ENCODE results near the gene FXN.
"Not testable (repeated sequence)": the region's sequence is repeated elsewhere in the genome, so short reads cannot be mapped to it uniquely, and the experiment has no call there.

Gene FXN

GRCh38 chr9:69023650-69024049 lies 11.9 kb upstream of the FXN start:
- DNase-seq (ENCODE audit: low read depth in 2 of 3, low spot score in 2 of 3) = no peak

DNA sequence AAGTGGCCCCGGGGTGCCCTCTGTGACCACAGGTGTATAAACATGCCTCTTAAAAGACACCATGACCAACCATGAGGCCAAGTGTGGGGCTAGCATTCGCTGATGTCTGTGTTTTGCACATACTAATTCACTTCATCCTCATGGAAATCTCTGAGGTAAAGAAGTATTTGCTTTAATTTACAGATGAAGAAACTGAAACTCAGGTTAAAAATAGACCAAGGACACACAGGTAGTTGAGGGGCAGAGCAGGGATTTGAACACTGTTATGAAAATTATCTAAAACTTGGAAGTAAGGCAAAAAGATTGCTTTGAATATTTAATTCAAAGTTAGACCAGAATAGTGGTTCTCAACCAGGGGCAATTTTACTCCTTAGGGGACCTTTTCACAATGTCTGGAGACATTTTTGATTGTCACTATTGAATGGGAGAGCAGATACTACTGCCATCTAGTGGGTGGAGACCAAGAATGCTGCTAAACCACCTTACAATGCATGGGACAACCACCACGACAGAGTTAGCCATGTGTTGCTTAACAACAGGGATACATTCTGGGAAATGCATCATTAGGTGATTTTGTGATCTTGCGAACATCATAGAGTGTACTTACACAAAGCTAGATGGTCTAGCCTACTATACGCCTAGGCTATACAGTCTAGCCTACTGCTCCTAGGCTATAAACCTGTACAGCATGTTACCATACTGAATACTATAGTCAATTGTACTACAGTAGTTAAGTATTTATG lies 8.0 kb upstream of the FXN start:
- DNase-seq (ENCODE audit: low read depth in 2 of 3, low spot score in 2 of 3) = peak in 1 of 3 experiments; percentile 16

- DNase-seq (ENCODE audit: low read depth in 2 of 3, low spot score in 2 of 3) = peak in 1 of 3 experiments; percentile 15
Measured at GRCh38 chr9:69028754-69029153, 6.8 kb upstream of the FXN start.

DNA sequence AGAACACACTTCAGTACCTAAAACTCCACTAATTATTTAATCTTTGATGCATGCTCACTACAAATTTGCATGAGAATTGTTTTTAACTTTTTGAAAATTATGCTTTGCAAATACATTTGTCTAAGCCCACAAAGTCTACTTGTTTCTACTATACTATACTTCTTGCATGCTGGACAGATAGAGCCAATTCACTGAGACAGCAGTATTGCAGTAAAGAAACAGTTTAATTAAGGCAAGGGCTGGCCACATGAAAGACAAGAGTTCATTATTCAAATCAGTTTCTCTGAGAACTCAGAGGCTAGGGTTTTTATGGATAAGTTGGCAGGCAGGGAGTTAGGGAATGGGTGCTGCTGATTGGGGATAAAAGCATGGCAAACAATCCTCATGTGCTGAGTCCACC lies 6.0 kb upstream of the FXN start:
- no peak for DNase-seq (ENCODE audit: low read depth in 2 of 3, low spot score in 2 of 3)

DNA sequence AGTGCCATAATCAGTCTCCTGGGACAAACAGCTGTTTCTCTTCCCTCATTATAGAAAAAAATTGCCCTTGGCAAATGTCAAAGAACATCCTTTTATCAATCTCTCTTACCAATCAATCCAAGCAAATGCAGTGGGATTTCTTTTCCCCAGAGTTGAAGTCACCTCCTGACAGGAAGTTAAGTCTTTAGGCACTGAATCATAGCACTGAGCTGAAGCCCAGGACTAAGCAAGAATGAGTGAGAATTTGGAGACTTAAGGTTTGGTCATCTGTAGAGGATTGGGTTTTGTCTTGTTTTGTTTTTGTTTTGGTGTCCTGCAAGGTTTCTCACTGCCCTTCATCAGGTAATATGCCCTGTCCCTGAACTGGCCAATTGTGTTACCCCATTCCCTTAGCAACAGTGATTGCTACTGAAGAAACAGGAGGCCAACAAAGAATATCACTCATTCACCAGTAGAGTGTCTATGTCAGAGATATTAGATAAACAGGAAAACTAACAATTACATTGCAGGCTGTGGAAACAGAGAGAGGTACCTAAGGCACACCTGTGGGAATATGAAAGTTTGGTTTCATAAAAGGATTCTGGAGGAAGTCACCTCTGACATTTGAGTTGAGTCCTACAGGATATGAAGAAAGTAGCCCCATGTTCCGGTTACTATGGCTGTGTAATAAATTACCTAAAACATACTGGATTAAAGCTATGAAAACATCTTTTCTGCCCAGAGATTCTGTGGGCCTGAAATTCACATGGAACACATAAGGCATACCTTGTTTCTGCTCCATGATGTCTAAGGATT lies 4.5 kb upstream of the FXN start:
- no peak for DNase-seq (ENCODE audit: low read depth in 2 of 3, low spot score in 2 of 3)

DNA sequence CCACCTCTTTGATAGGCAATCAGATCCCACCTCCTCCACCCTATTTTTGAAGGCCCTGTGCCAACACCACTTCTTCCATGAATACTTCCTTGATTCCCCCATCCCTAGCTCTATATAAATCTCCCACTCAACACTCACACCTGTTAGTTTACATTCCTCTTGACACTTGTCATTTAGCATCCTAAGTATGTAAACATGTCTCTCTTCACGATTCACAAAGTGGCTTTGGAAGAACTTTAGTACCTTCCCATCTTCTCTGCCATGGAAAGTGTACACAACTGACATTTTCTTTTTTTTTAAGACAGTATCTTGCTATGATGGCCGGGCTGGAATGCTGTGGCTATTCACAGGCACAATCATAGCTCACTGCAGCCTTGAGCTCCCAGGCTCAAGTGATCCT lies 1.5 kb upstream of the FXN start:
- no peak for DNase-seq (ENCODE audit: low read depth in 2 of 3, low spot score in 2 of 3)

- DNase-seq (ENCODE audit: low read depth in 2 of 3, low spot score in 2 of 3) = no peak
Measured at GRCh38 chr9:69036309-69036708, 757 bp downstream of the FXN start.

GRCh38 chr9:69036799-69037198 lies 1.2 kb downstream of the FXN start:
- DNase-seq (ENCODE audit: low read depth in 2 of 3, low spot score in 2 of 3) = no peak

DNA sequence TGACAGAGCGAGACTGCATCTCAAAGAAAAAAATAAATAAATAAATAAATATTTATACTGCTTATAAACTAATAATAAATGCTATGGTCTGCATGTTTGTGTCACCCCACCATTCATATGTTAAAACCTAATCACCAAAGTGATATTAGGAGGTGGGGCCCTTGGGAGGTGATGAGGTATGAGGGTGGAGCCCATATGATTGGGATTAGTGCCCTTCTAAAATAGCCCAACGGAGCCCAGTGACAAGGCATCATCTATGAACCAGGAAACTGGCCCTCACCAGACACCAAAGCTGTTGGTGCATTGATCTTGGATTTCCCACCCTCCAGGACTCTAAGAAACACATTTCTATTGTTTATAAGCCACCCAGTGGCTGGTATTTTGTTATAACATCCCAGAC lies 5.1 kb downstream of the FXN start:
- DNase-seq (ENCODE audit: low read depth in 2 of 3, low spot score in 2 of 3) = no peak

GRCh38 chr9:69044240-69045219 lies 9.0 kb downstream of the FXN start:
- DNase-seq (ENCODE audit: low read depth in 2 of 3, low spot score in 2 of 3) = no peak

GRCh38 chr9:69045821-69046220 lies 10.3 kb downstream of the FXN start:
- DNase-seq (ENCODE audit: low read depth in 2 of 3, low spot score in 2 of 3) = no peak

DNA sequence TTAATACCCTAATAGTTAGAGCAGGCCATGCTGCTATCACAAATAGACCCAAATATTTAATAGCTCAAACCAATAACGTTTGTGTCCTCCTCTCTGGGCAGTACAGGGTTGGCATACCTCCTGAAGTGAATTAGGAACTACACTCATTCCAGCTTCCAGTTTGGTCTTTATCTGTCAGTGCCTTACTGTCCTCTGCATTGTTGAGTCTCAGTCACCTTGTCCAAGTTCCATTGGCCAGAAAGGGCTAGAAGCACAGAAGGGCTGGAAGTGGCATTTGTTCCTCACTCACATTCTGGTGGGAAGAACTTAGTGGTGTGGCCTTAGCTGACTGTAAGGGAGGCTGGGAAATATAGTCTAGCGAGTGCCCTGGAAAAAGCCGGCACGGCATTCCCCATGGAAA lies 11.2 kb downstream of the FXN start:
- DNase-seq (ENCODE audit: low read depth in 2 of 3, low spot score in 2 of 3) = no peak

DNA sequence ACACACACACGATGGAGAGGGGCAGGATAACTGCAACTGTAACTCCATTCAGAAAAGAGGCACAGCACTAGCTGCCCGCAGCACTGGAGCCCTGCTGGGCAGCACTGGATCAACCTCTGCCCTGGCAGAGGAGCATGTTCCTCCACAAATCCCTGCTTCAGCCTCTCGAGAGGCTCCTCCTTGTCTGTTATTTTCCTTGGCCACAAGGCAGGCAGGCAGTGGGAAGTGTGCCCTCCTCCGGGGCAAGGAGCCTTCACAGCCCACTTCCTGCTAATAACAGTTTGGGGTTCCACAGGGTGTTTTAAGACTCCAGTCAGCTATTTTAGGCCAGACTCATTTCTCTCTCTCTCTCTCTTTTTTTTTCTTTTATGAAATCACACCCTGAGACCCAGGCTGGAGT lies 11.8 kb downstream of the FXN start:
- no peak for DNase-seq (ENCODE audit: low read depth in 2 of 3, low spot score in 2 of 3)

DNA sequence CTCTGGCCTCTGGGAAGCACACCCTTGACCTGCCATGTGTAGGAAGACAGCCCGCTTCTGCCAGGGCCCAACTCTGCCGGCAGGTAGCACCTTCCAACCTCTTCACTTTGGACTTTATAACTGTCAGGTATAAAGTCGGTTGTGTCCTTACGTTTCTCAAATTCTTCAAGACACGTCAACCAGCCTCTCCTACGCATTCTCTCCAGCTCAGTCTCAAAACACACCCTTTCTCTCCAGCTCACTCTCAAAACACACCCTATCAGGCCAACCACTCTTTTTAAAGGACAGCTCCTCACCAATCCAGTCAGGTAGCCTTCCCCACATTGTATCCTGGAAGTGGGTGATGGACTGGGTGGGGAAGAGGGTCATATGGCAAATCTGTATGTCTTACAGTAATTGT lies 13.5 kb downstream of the FXN start:
- no peak for DNase-seq (ENCODE audit: low read depth in 2 of 3, low spot score in 2 of 3)

DNA sequence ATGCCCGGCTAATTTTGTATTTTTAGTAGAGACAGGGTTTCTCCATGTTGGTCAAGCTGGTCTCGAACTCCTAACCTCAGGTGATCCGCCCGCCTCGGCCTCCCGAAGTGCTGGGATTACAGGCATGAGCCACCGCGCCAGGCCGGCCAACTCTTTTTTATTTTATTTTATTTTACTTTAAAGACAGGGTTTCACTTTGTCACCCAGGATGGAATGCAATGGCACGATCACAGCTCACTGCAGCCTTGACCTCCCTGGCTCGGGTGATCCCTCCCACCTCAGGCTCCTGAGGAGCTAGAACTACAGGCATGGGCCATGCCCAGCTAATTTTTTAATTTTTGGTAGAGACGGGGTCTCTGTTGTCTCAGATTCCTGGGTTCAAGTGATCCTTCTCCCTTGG lies 15.4 kb downstream of the FXN start:
- DNase-seq (ENCODE audit: low read depth in 2 of 3, low spot score in 2 of 3) = not testable (repeated sequence)

DNA sequence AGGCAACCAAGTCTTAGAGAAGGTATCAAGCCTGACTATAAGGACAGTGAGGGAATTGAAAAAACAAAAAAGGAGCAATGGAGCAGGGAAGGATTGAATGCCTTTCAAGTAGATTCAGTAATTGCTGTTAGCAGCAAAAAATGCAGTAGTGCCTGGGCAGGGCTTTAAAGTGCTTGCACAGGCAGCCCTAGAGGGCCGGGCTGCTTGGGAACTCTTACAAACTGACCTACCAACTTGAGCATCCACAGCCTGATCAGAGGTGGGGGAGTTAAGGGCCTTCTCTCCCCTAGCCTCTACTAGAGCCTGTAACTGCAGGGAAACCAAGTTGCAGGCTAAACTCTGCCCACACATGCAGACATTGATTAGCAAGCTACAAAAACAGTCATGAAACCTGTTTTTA lies 19.4 kb downstream of the FXN start:
- DNase-seq (ENCODE audit: low read depth in 2 of 3, low spot score in 2 of 3) = no peak

GRCh38 chr9:69056191-69056815 lies 20.8 kb downstream of the FXN start:
- no peak for DNase-seq (ENCODE audit: low read depth in 2 of 3, low spot score in 2 of 3)

GRCh38 chr9:69058101-69058500 lies 22.5 kb downstream of the FXN start:
- DNase-seq (ENCODE audit: low read depth in 2 of 3, low spot score in 2 of 3) = no peak

DNA sequence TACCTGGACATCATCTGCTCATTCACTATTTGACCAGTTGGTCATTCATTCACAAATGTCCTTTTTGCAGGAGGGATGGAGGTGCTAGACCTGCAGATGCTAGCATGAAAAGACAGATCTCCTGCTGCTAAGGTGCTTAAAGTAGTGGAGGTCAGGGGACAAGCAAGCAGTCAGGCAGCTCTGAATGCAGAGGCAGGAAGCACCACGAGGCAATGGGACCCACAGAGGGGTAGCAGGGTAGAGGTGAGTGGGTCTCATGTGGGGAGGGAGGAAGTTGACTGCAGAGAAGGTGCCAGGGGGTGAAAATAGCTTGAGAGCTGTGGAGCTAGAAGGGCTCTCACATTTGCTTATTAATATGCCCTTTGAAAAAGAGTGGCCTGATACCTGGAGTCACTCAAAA lies 25.2 kb downstream of the FXN start:
- DNase-seq (ENCODE audit: low read depth in 2 of 3, low spot score in 2 of 3) = no peak

GRCh38 chr9:69062195-69062594 lies 26.6 kb downstream of the FXN start:
- DNase-seq (ENCODE audit: low read depth in 2 of 3, low spot score in 2 of 3) = no peak

DNA sequence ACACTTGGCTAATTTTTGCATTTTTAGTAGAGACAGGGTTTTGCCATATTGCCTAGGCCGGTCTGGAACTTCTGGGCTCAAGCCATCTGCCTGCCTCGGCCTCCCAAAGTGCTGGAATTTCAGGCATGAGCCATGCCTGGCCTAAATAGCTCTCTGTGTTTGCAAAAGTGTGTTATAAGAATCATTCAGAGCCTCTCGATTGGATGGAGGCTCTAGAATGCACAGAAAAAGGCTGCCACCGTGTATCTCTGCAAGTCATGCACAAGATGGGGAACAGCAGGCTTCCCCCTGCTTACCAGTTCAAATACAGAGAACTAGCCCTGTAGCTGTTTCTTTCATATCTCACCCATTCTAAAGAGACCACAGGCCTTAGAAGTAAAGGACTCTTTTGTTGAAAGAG lies 28.3 kb downstream of the FXN start:
- DNase-seq (ENCODE audit: low read depth in 2 of 3, low spot score in 2 of 3) = no peak

Data from activated CD8-positive, alpha-beta memory T cell treated with anti-CD3 and anti-CD28 coated beads for 48 hours (primary cell).